ENCODE measurements around the gene AASDH. TPM values are rescaled to one million over a fixed set of nuclear protein-coding genes. Genes with fewer than 3 reads are reported as not detected.

AASDH gene
- total RNA-seq, 2 donors from 2014 or later: 12.8 to 18.5 TPM

GRCh38 chr4:56430203-56430602, 42.9 kb upstream of the AASDH start:
- H3K9me3 ChIP-seq: no peaks in the 10 kb centered on the region
- intact Hi-C loops (cut with DNase I): loop anchor here (5.0 to 10.0 kb wide), 2 partner anchors 37 to 115 kb away; partner anchors contain the start of gene SRP72
- no peak for DNase-seq (ENCODE audit: low spot score)
- H3K27ac ChIP-seq: no peak overlapping the region
- no peak for TF ChIP-seq POLR2AphosphoS5 (IDR thresholded peaks at IDR 0.05)
- no peak for TF ChIP-seq POLR2A (IDR thresholded peaks at IDR 0.05)
- no peak for TF ChIP-seq CTCF (IDR thresholded peaks at IDR 0.05)
- WGBS: 98% methylated on average over 2 of the region's 2 CpGs
- no peaks in the 10 kb centered on the region for H3K27me3 ChIP-seq (replicated peaks; ENCODE audit: insufficient read depth)
- H3K4me1 ChIP-seq (replicated peaks): no peaks in the 10 kb centered on the region
- no peaks in the 10 kb centered on the region for H3K36me3 ChIP-seq
- H3K4me3 ChIP-seq: no peak overlapping the region

- Histone ChIP-seq H3K27ac (no peak overlapping the region), H3K36me3 (no peaks in the 10 kb centered on the region), H3K27me3 (replicated peaks; ENCODE audit: insufficient read depth) (no peaks in the 10 kb centered on the region), H3K4me1 (replicated peaks) (no peaks in the 10 kb centered on the region), H3K4me3 (no peak overlapping the region), H3K9me3 (no peaks in the 10 kb centered on the region)
- DNase-seq (ENCODE audit: low spot score): no peak
- WGBS: 94% methylated on average over 1 of the region's 1 CpG
- intact Hi-C loops (cut with DNase I): loop anchor here (10.0 kb wide), 1 partner anchor 408 kb away; no protein-coding TSS in a partner anchor
- TF ChIP-seq POLR2A (IDR thresholded peaks at IDR 0.05) (no peak), CTCF (IDR thresholded peaks at IDR 0.05) (no peak), POLR2AphosphoS5 (IDR thresholded peaks at IDR 0.05) (no peak)
These were observed 39.9 kb upstream of the AASDH start for GRCh38 chr4:56427179-56427578.

- no peak overlapping the region for H3K27ac ChIP-seq
- H3K4me1 ChIP-seq (replicated peaks): no peaks in the 10 kb centered on the region
- no peak overlapping the region for H3K4me3 ChIP-seq
- no peaks in the 10 kb centered on the region for H3K9me3 ChIP-seq
- WGBS: 95% methylated on average over 6 of the region's 6 CpGs
- H3K27me3 ChIP-seq (replicated peaks; ENCODE audit: insufficient read depth): no peaks in the 10 kb centered on the region
- TF ChIP-seq POLR2A (IDR thresholded peaks at IDR 0.05) (no peak), POLR2AphosphoS5 (IDR thresholded peaks at IDR 0.05) (no peak), CTCF (IDR thresholded peaks at IDR 0.05) (no peak)
- no peak for DNase-seq (ENCODE audit: low spot score)
- H3K36me3 ChIP-seq: no peaks in the 10 kb centered on the region
- intact Hi-C loops (cut with DNase I): loop anchor here (10.0 kb wide), 1 partner anchor 409 kb away; no protein-coding TSS in a partner anchor
These were observed 39.0 kb upstream of the AASDH start for GRCh38 chr4:56426273-56426672.

- no peak for TF ChIP-seq POLR2A (IDR thresholded peaks at IDR 0.05)
- no peak for TF ChIP-seq POLR2AphosphoS5 (IDR thresholded peaks at IDR 0.05)
- no peak for TF ChIP-seq CTCF (IDR thresholded peaks at IDR 0.05)
- Histone ChIP-seq H3K27ac (no peak overlapping the region), H3K36me3 (no peaks in the 10 kb centered on the region), H3K27me3 (replicated peaks; ENCODE audit: insufficient read depth) (no peaks in the 10 kb centered on the region), H3K4me1 (replicated peaks) (no peaks in the 10 kb centered on the region), H3K4me3 (no peak overlapping the region), H3K9me3 (no peaks in the 10 kb centered on the region)
- intact Hi-C loops (cut with DNase I): loop anchor here (10.0 kb wide), 1 partner anchor 409 kb away; no protein-coding TSS in a partner anchor
- 90% methylated on average over 3 of the region's 3 CpGs for WGBS
- no peak for DNase-seq (ENCODE audit: low spot score)
These were observed 38.2 kb upstream of the AASDH start for GRCh38 chr4:56425518-56425917.

Data from prostate gland (tissue), 2 donors.